ENCODE results near the gene SNX12. TPM values are rescaled to one million over a fixed set of nuclear protein-coding genes. Genes with fewer than 3 reads are reported as not detected.
"Not testable (repeated sequence)": the region's sequence is repeated elsewhere in the genome, so short reads cannot be mapped to it uniquely, and the experiment has no call there.

The SNX12 gene
- total and polyA plus RNA-seq, 2 of the 4 experiments (the other 2 are of a cell fraction) = 59.9 to 63.0 TPM

DNA sequence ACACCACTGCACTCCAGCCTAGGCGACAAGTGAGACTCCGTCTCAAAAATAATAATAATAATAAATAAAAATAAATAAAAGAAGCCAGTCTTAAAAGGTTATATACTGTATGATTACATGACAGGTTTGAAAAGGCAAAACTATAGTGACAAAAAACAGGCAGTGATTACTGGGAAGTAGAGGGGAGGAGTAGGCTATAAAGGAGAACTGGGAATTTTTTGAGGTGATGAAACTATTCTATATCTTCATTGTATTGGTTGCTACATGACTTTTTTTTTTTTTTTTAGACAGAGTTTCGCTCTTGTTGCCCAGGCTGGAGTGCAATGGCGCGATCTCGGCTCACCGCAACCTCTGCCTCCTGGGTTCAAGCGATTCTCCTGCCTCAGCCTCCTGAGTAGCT, 20.2 kb downstream of the SNX12 start:
- H3K4me1 ChIP-seq (ENCODE audit: control insufficient read depth, insufficient read depth, low read length); H3K4me3 ChIP-seq (ENCODE audit: insufficient read depth, low read depth, low read length); H3K18ac ChIP-seq (ENCODE audit: low read depth, low read length); H3K27ac ChIP-seq (ENCODE audit: insufficient read depth, low read length); H2BK20ac ChIP-seq (ENCODE audit: low read depth, low read length); H3K36me3 ChIP-seq (ENCODE audit: control insufficient read depth, insufficient read depth, low read length); H3K4me2 ChIP-seq (ENCODE audit: low read depth, low read length); intact Hi-C loops (cut with micrococcal nuclease); H3K9me3 ChIP-seq (ENCODE audit: control insufficient read depth, insufficient read depth, low read length); POLR2A ChIA-PET (ENCODE audit: unreplicated experiment); in situ Hi-C loops (cut with MboI; ENCODE audit: low sequenced_read_pairs); H2BK120ac ChIP-seq (ENCODE audit: low read depth, low read length); H2BK5ac ChIP-seq (ENCODE audit: low read depth, low read length, poor library complexity, severe bottlenecking); BruUV-seq (replicated peaks); H2AK5ac ChIP-seq (ENCODE audit: low read depth, low read length); H3K79me1 ChIP-seq (ENCODE audit: low read depth in 1 of 2, low read length in 2 of 2); H3K4ac ChIP-seq (ENCODE audit: low read depth, low read length); H2BK15ac ChIP-seq (ENCODE audit: low read depth, low read length); H3K23ac ChIP-seq (ENCODE audit: low read depth, low read length); ATAC-seq (ENCODE audit: low read depth); H4K8ac ChIP-seq (ENCODE audit: low read depth in 2 of 2, low read length in 2 of 2); H3K14ac ChIP-seq (replicated peaks; ENCODE audit: low read depth, low read length); H3K9me1 ChIP-seq (ENCODE audit: insufficient read depth, low read length); H2AFZ ChIP-seq (replicated peaks; ENCODE audit: low read length, poor library complexity); CTCF ChIA-PET; H2AK9ac ChIP-seq (replicated peaks; ENCODE audit: low read depth, low read length, poor library complexity); DNase-seq; H3K9ac ChIP-seq (ENCODE audit: low read depth, low read length); dilution Hi-C loops (cut with HindIII; ENCODE audit: low sequenced_read_pairs, unreplicated experiment); H3K56ac ChIP-seq (ENCODE audit: extremely low read depth, insufficient read depth, low read length); H4K5ac ChIP-seq (ENCODE audit: low read depth, low read length); H4K20me1 ChIP-seq (ENCODE audit: insufficient read depth, low read length); H3K27me3 ChIP-seq (ENCODE audit: control insufficient read depth, insufficient read depth, low read length); H4K91ac ChIP-seq (ENCODE audit: insufficient read depth, low read depth, low read length): not testable (repeated sequence)
- no CpG with 5 or more reads among the region's 8 CpGs for WGBS, 2 experiments (ENCODE audit: extremely low coverage in 2 of 2, insufficient read length in 1 of 2)
